Spleen (tissue), 11 donors: ENCODE measurements around the gene EVC2. TPM values are rescaled to one million over a fixed set of nuclear protein-coding genes. Genes with fewer than 3 reads are reported as not detected.
"Not testable (repeated sequence)": the region's sequence is repeated elsewhere in the genome, so short reads cannot be mapped to it uniquely, and the experiment has no call there.

Experiments
- DNase-seq: peaks from one replicate; pipeline ENCODE4 v3.0.0-alpha.2; 2020
- H3K27ac ChIP-seq, 8 donors: fragments of 200-600 bp; sonication (generic) in 7 of 8; 1 replicate in 4 of 8; 2 replicates in 4 of 8; pipeline versions ENCODE4 v1.5.0 to v1.8.0; 2016 to 2021; ENCODE audit warnings: inconsistent platforms in 4 of 8, mild to moderate bottlenecking in 4 of 8, moderate library complexity in 1 of 8
- H3K27me3 ChIP-seq, 7 donors: fragments of 200-600 bp; sonication (generic) in 6 of 7; replicated peaks in 1 of 7; 1 replicate in 4 of 7; 2 replicates in 3 of 7; pipeline versions ENCODE4 v1.5.0 to v1.8.0; 2016 to 2021; ENCODE audit warnings: inconsistent platforms in 3 of 7, mild to moderate bottlenecking in 1 of 7
- H3K36me3 ChIP-seq, 6 donors: fragments of 200-600 bp; sonication (generic) in 5 of 6; 1 replicate in 4 of 6; 2 replicates in 2 of 6; pipeline versions ENCODE4 v1.5.0 to v1.8.0; 2016 to 2021; ENCODE audit warnings: inconsistent platforms in 2 of 6
- H3K4me1 ChIP-seq, 6 donors: fragments of 200-600 bp; sonication (generic) in 5 of 6; 1 replicate in 3 of 6; 2 replicates in 3 of 6; pipeline versions ENCODE4 v1.5.0 to v1.8.0; 2016 to 2021; ENCODE audit warnings: inconsistent platforms in 3 of 6
- H3K4me3 ChIP-seq, 8 donors: fragments of 200-600 bp; sonication (generic) in 7 of 8; 1 replicate in 4 of 8; 2 replicates in 4 of 8; pipeline versions ENCODE4 v1.5.0 to v1.8.0; 2016 to 2021; ENCODE audit warnings: inconsistent platforms in 4 of 8, mild to moderate bottlenecking in 4 of 8, moderate library complexity in 2 of 8
- H3K9me3 ChIP-seq, 8 donors: fragments of 200-600 bp; sonication (generic) in 7 of 8; 1 replicate in 4 of 8; 2 replicates in 4 of 8; pipeline versions ENCODE4 v1.5.0 to v1.8.0; 2016 to 2021; ENCODE audit warnings: inconsistent platforms in 4 of 8
- POLR2A ChIP-seq, 3 donors: fragments of 450-650 bp; IDR thresholded peaks; one replicate each; pipeline ENCODE4 v1.5.1; 2017; ENCODE audit warnings: antibody characterized with exemption in 3 of 3, mild to moderate bottlenecking in 1 of 3
- POLR2AphosphoS5 ChIP-seq, 3 donors: sonication (generic); formaldehyde crosslinking; IDR thresholded peaks; one replicate each; pipeline ENCODE4 v1.5.1; 2017; ENCODE audit warnings: antibody characterized with exemption in 3 of 3
- WGBS, 5 donors: extraction: QIAGEN DNeasy Blood & Tissue Kit in 3 of 5; methylation state at CpG; one replicate each; pipeline versions ENCODE4 v1.1.5 to v1.1.7; 2013 to 2018; 5-methylcytosine and 5-hydroxymethylcytosine counted together
- intact Hi-C: fragments of 100-400 bp; cut with DNase I; formaldehyde crosslinking; loops from one replicate; pipeline ENCODE4 v1.15.0; 2023; ENCODE audit warnings: low total_unique reads
- polyA plus RNA-seq, 3 donors: library from polyadenylated mRNA; stranded (reverse); fragments of 200-250 nt; gene quantifications; one replicate each; pipeline ENCODE4 v1.2.1, GENCODE V29; 2013
- total RNA-seq, 7 donors: library from RNA; depleted of rRNA in 3 of 7; stranded (reverse); fragments of >200 nt in 3 of 7; fragmentation: NEBNext Ultra II Directional in 4 of 7; extraction: Animal tissue kit (Norgen Biotek cat#: 25700) in 4 of 7; gene quantifications; one replicate each; pipeline versions ENCODE4 v1.1.0 to v1.2.1, GENCODE V29; 2016 to 2021
- TF ChIP-seq, protein P1 (sequence below), 11 experiments: fragments of 200-600 bp in 7 of 11; fragments of 450-650 bp in 4 of 11; sonication (generic) in 4 of 11; IDR thresholded peaks in 8 of 11; conservative IDR thresholded peaks in 3 of 11; 1 replicate in 7 of 11; 2 replicates in 4 of 11; pipeline versions ENCODE4 v1.4.0 to v1.8.0; 2016 to 2021; ENCODE audit warnings: antibody characterized with exemption in 11 of 11, inconsistent platforms in 4 of 11, mild to moderate bottlenecking in 1 of 11
- donor health status: healthy with polysubstance abuse.
- donor health status: DM: no; HTN: no; CAD: no; lungs with moderate emphysema.
- donor health status: DM: no; HTN: no; CAD: no.
- donor health status: Bipolar disorder and iron deficiency.
- donor health status: healthy.
- donor health status: DM: no; HTN: no; CAD: no.
- donor health status: DM: yes; HTN: yes; CAD: no.

Gene EVC2
- total and polyA plus RNA-seq, 10 donors: 0.30 to 4.4 (median 2.6) TPM

- Histone ChIP-seq H3K36me3 (peaks cover 0 to 1% (median 0%) of the 10 kb centered on the region in 6 donors), H3K27me3 (no peaks in the 10 kb centered on the region), H3K4me3 (no peak overlapping the region), H3K4me1 (no peaks in the 10 kb centered on the region), H3K27ac (no peak overlapping the region), H3K9me3 (no peaks in the 10 kb centered on the region)
- intact Hi-C loops: no loop called here
- TF ChIP-seq, protein P1, sequence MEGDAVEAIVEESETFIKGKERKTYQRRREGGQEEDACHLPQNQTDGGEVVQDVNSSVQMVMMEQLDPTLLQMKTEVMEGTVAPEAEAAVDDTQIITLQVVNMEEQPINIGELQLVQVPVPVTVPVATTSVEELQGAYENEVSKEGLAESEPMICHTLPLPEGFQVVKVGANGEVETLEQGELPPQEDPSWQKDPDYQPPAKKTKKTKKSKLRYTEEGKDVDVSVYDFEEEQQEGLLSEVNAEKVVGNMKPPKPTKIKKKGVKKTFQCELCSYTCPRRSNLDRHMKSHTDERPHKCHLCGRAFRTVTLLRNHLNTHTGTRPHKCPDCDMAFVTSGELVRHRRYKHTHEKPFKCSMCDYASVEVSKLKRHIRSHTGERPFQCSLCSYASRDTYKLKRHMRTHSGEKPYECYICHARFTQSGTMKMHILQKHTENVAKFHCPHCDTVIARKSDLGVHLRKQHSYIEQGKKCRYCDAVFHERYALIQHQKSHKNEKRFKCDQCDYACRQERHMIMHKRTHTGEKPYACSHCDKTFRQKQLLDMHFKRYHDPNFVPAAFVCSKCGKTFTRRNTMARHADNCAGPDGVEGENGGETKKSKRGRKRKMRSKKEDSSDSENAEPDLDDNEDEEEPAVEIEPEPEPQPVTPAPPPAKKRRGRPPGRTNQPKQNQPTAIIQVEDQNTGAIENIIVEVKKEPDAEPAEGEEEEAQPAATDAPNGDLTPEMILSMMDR (IDR thresholded peaks at IDR 0.05 in 8 of 11, conservative IDR thresholded peaks at IDR 0.05 in 3 of 11): no peak
- TF ChIP-seq POLR2AphosphoS5 (IDR thresholded peaks at IDR 0.05): no peak
- no peak for TF ChIP-seq POLR2A (IDR thresholded peaks at IDR 0.05)
- 81 to 88% (median 86%) methylated on average over 12 of the region's 12 CpGs for WGBS, 5 donors
- DNase-seq: no peak
These were observed 98.9 kb downstream of the EVC2 start for GRCh38 chr4:5609306-5610007.

GRCh38 chr4:5593828-5594227, 114.5 kb downstream of the EVC2 start:
- H3K9me3 ChIP-seq: peaks cover 0 to 20% (median under 1%) of the 10 kb centered on the region in 8 donors
- H3K36me3 ChIP-seq, DNase-seq, intact Hi-C loops, H3K27me3 ChIP-seq, H3K4me3 ChIP-seq, H3K27ac ChIP-seq, H3K4me1 ChIP-seq: not testable (repeated sequence)
- 86 to 99% (median 91%) methylated on average over 9 to 10 of the region's 10 CpGs for WGBS, 5 donors

GRCh38 chr4:5592272-5592671, 116.1 kb downstream of the EVC2 start:
- WGBS, 5 donors: 91 to 96% (median 92%) methylated on average over 4 of the region's 4 CpGs
- Histone ChIP-seq H3K9me3 (peaks cover 0 to 31% (median 16%) of the 10 kb centered on the region in 8 donors), H3K36me3 (peaks cover 0 to 5% (median 0%) of the 10 kb centered on the region in 6 donors), H3K4me1 (no peaks in the 10 kb centered on the region), H3K27ac (no peak overlapping the region), H3K4me3 (no peak overlapping the region), H3K27me3 (no peaks in the 10 kb centered on the region)
- no peak for DNase-seq
- intact Hi-C loops: no loop called here
- TF ChIP-seq POLR2AphosphoS5 (IDR thresholded peaks at IDR 0.05): no peak
- no peak for TF ChIP-seq POLR2A (IDR thresholded peaks at IDR 0.05)
- TF ChIP-seq, protein P1 (IDR thresholded peaks at IDR 0.05 in 8 of 11, conservative IDR thresholded peaks at IDR 0.05 in 3 of 11): no peak

- no peaks in the 10 kb centered on the region for H3K4me1 ChIP-seq
- no peak overlapping the region for H3K4me3 ChIP-seq
- peaks cover 0 to 8% (median 0%) of the 10 kb centered on the region in 6 donors for H3K36me3 ChIP-seq
- WGBS, 5 donors: 83 to 93% (median 93%) methylated on average over 2 of the region's 2 CpGs
- TF ChIP-seq, protein P1 (IDR thresholded peaks at IDR 0.05 in 8 of 11, conservative IDR thresholded peaks at IDR 0.05 in 3 of 11): no peak
- TF ChIP-seq POLR2AphosphoS5 (IDR thresholded peaks at IDR 0.05): no peak
- TF ChIP-seq POLR2A (IDR thresholded peaks at IDR 0.05): no peak
- no peak overlapping the region for H3K27ac ChIP-seq
- intact Hi-C loops: no loop called here
- no peaks in the 10 kb centered on the region for H3K27me3 ChIP-seq
- peaks cover 0 to 31% (median 21%) of the 10 kb centered on the region in 8 donors for H3K9me3 ChIP-seq
- DNase-seq: no peak
These were observed 118.9 kb downstream of the EVC2 start for GRCh38 chr4:5589495-5589894.
